Measurements from ENCODE around the gene USP43. TPM values are rescaled to one million over a fixed set of nuclear protein-coding genes. Genes with fewer than 3 reads are reported as not detected.

Gene USP43
- polyA plus RNA-seq, 1 experiment = not detected

- peaks cover 30% of the 10 kb centered on the region for H3K9me3 ChIP-seq (ENCODE audit: control insufficient read depth, insufficient read depth, low read length)
- no peak for TF ChIP-seq CTCF (IDR thresholded peaks at IDR 0.05; ENCODE audit: low read depth, low read length)
- no peaks in the 10 kb centered on the region for H3K27me3 ChIP-seq (ENCODE audit: control insufficient read depth, insufficient read depth, low read length)
- ChIA-PET CTCF (no interaction called here), POLR2A (no interaction called here)
- DNase-seq (ENCODE audit: low read depth, low spot score) = no peak
- no peak overlapping the region for H3K27ac ChIP-seq (ENCODE audit: low read depth, low read length)
- no peak overlapping the region for H3K4me3 ChIP-seq (ENCODE audit: low read depth, low read length)
These were observed 31.5 kb downstream of the USP43 start for GRCh38 chr17:9676820-9677310.

- TF ChIP-seq CTCF (IDR thresholded peaks at IDR 0.05; ENCODE audit: low read depth, low read length) = no peak
- no peak for DNase-seq (ENCODE audit: low read depth, low spot score)
- Histone ChIP-seq H3K27ac (ENCODE audit: low read depth, low read length) (no peak overlapping the region), H3K4me3 (ENCODE audit: low read depth, low read length) (no peak overlapping the region), H3K9me3 (ENCODE audit: control insufficient read depth, insufficient read depth, low read length) (peaks cover 30% of the 10 kb centered on the region), H3K27me3 (ENCODE audit: control insufficient read depth, insufficient read depth, low read length) (no peaks in the 10 kb centered on the region)
- POLR2A ChIA-PET = no interaction called here
- CTCF ChIA-PET = no interaction called here
These were observed 32.1 kb downstream of the USP43 start for GRCh38 chr17:9677411-9677810.

- TF ChIP-seq CTCF (IDR thresholded peaks at IDR 0.05; ENCODE audit: low read depth, low read length) = no peak
- CTCF ChIA-PET = no interaction called here
- no peak for DNase-seq (ENCODE audit: low read depth, low spot score)
- Histone ChIP-seq H3K9me3 (ENCODE audit: control insufficient read depth, insufficient read depth, low read length) (peaks cover 29% of the 10 kb centered on the region), H3K27me3 (ENCODE audit: control insufficient read depth, insufficient read depth, low read length) (no peaks in the 10 kb centered on the region), H3K27ac (ENCODE audit: low read depth, low read length) (no peak overlapping the region), H3K4me3 (ENCODE audit: low read depth, low read length) (no peak overlapping the region)
- POLR2A ChIA-PET = no interaction called here
These were observed 32.6 kb downstream of the USP43 start for GRCh38 chr17:9677896-9678295.

- Histone ChIP-seq H3K4me3 (ENCODE audit: low read depth, low read length) (no peak overlapping the region), H3K27ac (ENCODE audit: low read depth, low read length) (no peak overlapping the region), H3K27me3 (ENCODE audit: control insufficient read depth, insufficient read depth, low read length) (no peaks in the 10 kb centered on the region), H3K9me3 (ENCODE audit: control insufficient read depth, insufficient read depth, low read length) (peaks cover 28% of the 10 kb centered on the region)
- no peak for DNase-seq (ENCODE audit: low read depth, low spot score)
- TF ChIP-seq CTCF (IDR thresholded peaks at IDR 0.05; ENCODE audit: low read depth, low read length) = no peak
- ChIA-PET CTCF (no interaction called here), POLR2A (no interaction called here)
These were observed 39.8 kb downstream of the USP43 start for GRCh38 chr17:9684955-9685621.

- no peak for TF ChIP-seq CTCF (IDR thresholded peaks at IDR 0.05; ENCODE audit: low read depth, low read length)
- H3K27me3 ChIP-seq (ENCODE audit: control insufficient read depth, insufficient read depth, low read length) = no peaks in the 10 kb centered on the region
- no peak overlapping the region for H3K4me3 ChIP-seq (ENCODE audit: low read depth, low read length)
- DNase-seq (ENCODE audit: low read depth, low spot score) = no peak
- H3K9me3 ChIP-seq (ENCODE audit: control insufficient read depth, insufficient read depth, low read length) = peaks cover 31% of the 10 kb centered on the region
- CTCF ChIA-PET = no interaction called here
- H3K27ac ChIP-seq (ENCODE audit: low read depth, low read length) = no peak overlapping the region
- POLR2A ChIA-PET = no interaction called here
These were observed 48.4 kb downstream of the USP43 start for GRCh38 chr17:9693755-9694154.

Measured in AG04450 (cell line).